Measurements from ENCODE around the gene TK1. TPM values are rescaled to one million over a fixed set of nuclear protein-coding genes. Genes with fewer than 3 reads are reported as not detected.

Gene TK1
- polyA plus RNA-seq, 1 of the 3 experiments (the other 2 are of a cell fraction): 112 TPM

- Histone ChIP-seq H4K20me1 (ENCODE audit: insufficient read depth) (no peaks in the 10 kb centered on the region), H3K27ac (ENCODE audit: low read depth in 2 of 2, low read length in 1 of 2) (peak overlapping the region in 1 of 2 experiments; percentile 67; a peak in 2 of 4 replicates), H3K9me2 (no peaks in the 10 kb centered on the region), H3K79me2 (ENCODE audit: insufficient read depth) (no peaks in the 10 kb centered on the region), H3K27me3 (ENCODE audit: insufficient read depth) (peaks cover 3% of the 10 kb centered on the region; the same call in 1 of the 2 replicates), H3K9me3 (no peaks in the 10 kb centered on the region), H3K9ac (no peak overlapping the region), H3K4me1 (ENCODE audit: control insufficient read depth in 1 of 2, insufficient read depth in 2 of 2, low read depth in 1 of 2, low read length in 1 of 2) (peaks cover 4 to 39% of the 10 kb centered on the region in 2 experiments; a peak in 1 of 4 replicates), H3F3A (replicated peaks; ENCODE audit: insufficient read depth) (no peaks in the 10 kb centered on the region), H3K4me3 (ENCODE audit: low read depth in 2 of 2, low read length in 1 of 2) (no peak overlapping the region), H3K4me2 (no peak overlapping the region), H2AFZ (ENCODE audit: low read depth) (no peak overlapping the region), H3K36me3 (replicated peaks in 1 of 2; ENCODE audit: control insufficient read depth in 1 of 2, insufficient read depth in 2 of 2, low read length in 1 of 2) (no peaks in the 10 kb centered on the region)
- 84% methylated on average over 10 of the region's 25 CpGs for WGBS (ENCODE audit: low lambda C conversion rate)
- POLR2A ChIA-PET: no interaction called here
- peak; percentile 89 for DNase-seq
- CTCF ChIA-PET: interaction anchor here (0.9 to 8.0 kb wide), 7 partner anchors 8 to 125 kb away, joined by 3 to 100 read pairs (median 7); no protein-coding TSS in a partner anchor
- TF ChIP-seq EZH2phosphoT487 (IDR thresholded peaks at IDR 0.05; ENCODE audit: borderline replicate concordance, low read depth) (no peak), RXRA (IDR thresholded peaks at IDR 0.05; ENCODE audit: borderline replicate concordance, low read depth) (no peak), FOXJ3 (CRISPR knock-in tag; IDR thresholded peaks at IDR 0.05) (no peak), YY1 (IDR thresholded peaks at IDR 0.05; ENCODE audit: low read depth) (no peak), TEAD4 (IDR thresholded peaks at IDR 0.05; ENCODE audit: borderline replicate concordance, insufficient read depth) (no peak), USF1 (IDR thresholded peaks at IDR 0.05; ENCODE audit: borderline replicate concordance, low read depth) (no peak), RCOR1 (IDR thresholded peaks at IDR 0.05; ENCODE audit: low read length) (no peak)
These were observed 60.6 kb downstream of the TK1 start for GRCh38 chr17:78125976-78126894.

- Histone ChIP-seq H3K9ac (no peak overlapping the region), H3K4me2 (no peak overlapping the region), H4K20me1 (ENCODE audit: insufficient read depth) (no peaks in the 10 kb centered on the region), H3K9me3 (no peaks in the 10 kb centered on the region), H3K4me1 (ENCODE audit: control insufficient read depth in 1 of 2, insufficient read depth in 2 of 2, low read depth in 1 of 2, low read length in 1 of 2) (peaks cover 4 to 39% of the 10 kb centered on the region in 2 experiments; a peak in 1 of 4 replicates), H3K4me3 (ENCODE audit: low read depth in 2 of 2, low read length in 1 of 2) (no peak overlapping the region), H3K9me2 (no peaks in the 10 kb centered on the region), H2AFZ (ENCODE audit: low read depth) (no peak overlapping the region), H3K27ac (ENCODE audit: low read depth in 2 of 2, low read length in 1 of 2) (peak overlapping the region in 1 of 2 experiments; percentile 67; a peak in 1 of 4 replicates), H3K36me3 (replicated peaks in 1 of 2; ENCODE audit: control insufficient read depth in 1 of 2, insufficient read depth in 2 of 2, low read length in 1 of 2) (no peaks in the 10 kb centered on the region), H3F3A (replicated peaks; ENCODE audit: insufficient read depth) (no peaks in the 10 kb centered on the region), H3K79me2 (ENCODE audit: insufficient read depth) (no peaks in the 10 kb centered on the region), H3K27me3 (ENCODE audit: insufficient read depth) (no peaks in the 10 kb centered on the region)
- ChIA-PET CTCF (interaction anchor here (0.7 to 8.0 kb wide), 7 partner anchors 9 to 125 kb away, joined by 3 to 100 read pairs (median 8); partner anchors contain the start of genes AFMID and TK1), POLR2A (no interaction called here)
- 91% methylated on average over 34 of the region's 39 CpGs for WGBS (ENCODE audit: low lambda C conversion rate)
- no peak for DNase-seq
- TF ChIP-seq RAD21 (IDR thresholded peaks at IDR 0.05; ENCODE audit: low read length): no peak
- no peak for TF ChIP-seq SMC3 (IDR thresholded peaks at IDR 0.05; ENCODE audit: low read depth, low read length)
- no peak for TF ChIP-seq JUND (IDR thresholded peaks at IDR 0.05)
- TF ChIP-seq RFX5 (IDR thresholded peaks at IDR 0.05; ENCODE audit: low read length): no peak
- no peak for TF ChIP-seq EZH2phosphoT487 (IDR thresholded peaks at IDR 0.05; ENCODE audit: borderline replicate concordance, low read depth)
- TF ChIP-seq ZBTB33 (IDR thresholded peaks at IDR 0.05; ENCODE audit: borderline replicate concordance, low read depth): no peak
- TF ChIP-seq FOXJ3 (CRISPR knock-in tag; IDR thresholded peaks at IDR 0.05): no peak
- TF ChIP-seq FOXM1 (IDR thresholded peaks at IDR 0.05; ENCODE audit: low read depth): no peak
- TF ChIP-seq IRF3 (IDR thresholded peaks at IDR 0.05; ENCODE audit: low read depth, low read length): no peak
- TF ChIP-seq CTCF (IDR thresholded peaks at IDR 0.05): no peak
- TF ChIP-seq, protein P1, sequence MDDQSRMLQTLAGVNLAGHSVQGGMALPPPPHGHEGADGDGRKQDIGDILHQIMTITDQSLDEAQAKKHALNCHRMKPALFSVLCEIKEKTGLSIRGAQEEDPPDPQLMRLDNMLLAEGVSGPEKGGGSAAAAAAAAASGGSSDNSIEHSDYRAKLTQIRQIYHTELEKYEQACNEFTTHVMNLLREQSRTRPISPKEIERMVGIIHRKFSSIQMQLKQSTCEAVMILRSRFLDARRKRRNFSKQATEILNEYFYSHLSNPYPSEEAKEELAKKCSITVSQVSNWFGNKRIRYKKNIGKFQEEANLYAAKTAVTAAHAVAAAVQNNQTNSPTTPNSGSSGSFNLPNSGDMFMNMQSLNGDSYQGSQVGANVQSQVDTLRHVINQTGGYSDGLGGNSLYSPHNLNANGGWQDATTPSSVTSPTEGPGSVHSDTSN (IDR thresholded peaks at IDR 0.05): no peak
- TF ChIP-seq RXRA (IDR thresholded peaks at IDR 0.05; ENCODE audit: borderline replicate concordance, low read depth): no peak
- no peak for TF ChIP-seq CHD2 (IDR thresholded peaks at IDR 0.05; ENCODE audit: low read length, partially characterized antibody)
These were observed 61.5 kb downstream of the TK1 start for GRCh38 chr17:78125138-78125913.

All from SK-N-SH (cell line).